Ascending aorta (tissue), 2 donors: ENCODE data around the gene ACBD6. TPM values are rescaled to one million over a fixed set of nuclear protein-coding genes. Genes with fewer than 3 reads are reported as not detected.

ENCODE experiments used
- DNase-seq, 2 donors: peaks; one replicate each; pipeline ENCODE4 v3.0.0-alpha.2; 2019; ENCODE audit warnings: low spot score in 2 of 2
- H3K27ac ChIP-seq, 2 donors: fragments of 200-600 bp; sonication (generic); one replicate each; pipeline ENCODE4 v1.5.1; 2016 to 2017; ENCODE audit warnings: mild to moderate bottlenecking in 1 of 2
- H3K27me3 ChIP-seq: fragments of 200-600 bp; sonication (generic); one replicate; pipeline ENCODE4 v1.5.1; 2017
- H3K36me3 ChIP-seq, 2 donors: fragments of 200-600 bp; sonication (generic); one replicate each; pipeline ENCODE4 v1.5.1; 2016
- H3K4me1 ChIP-seq, 2 donors: fragments of 200-600 bp; sonication (generic); one replicate each; pipeline ENCODE4 v1.5.1; 2016 to 2017; ENCODE audit warnings: mild to moderate bottlenecking in 1 of 2
- H3K4me3 ChIP-seq, 2 donors: fragments of 200-600 bp; sonication (generic); one replicate each; pipeline ENCODE4 v1.5.1; 2016 to 2017; ENCODE audit warnings: mild to moderate bottlenecking in 1 of 2
- H3K9me3 ChIP-seq, 2 donors: fragments of 200-600 bp; sonication (generic); one replicate each; pipeline ENCODE4 v1.5.1; 2016
- CTCF ChIP-seq, 3 experiments: fragments of 200-600 bp in 2 of 3; fragments of 450-650 bp in 1 of 3; sonication (generic) in 2 of 3; IDR thresholded peaks; one replicate each; pipeline ENCODE4 v1.5.1; 2016 to 2019; ENCODE audit warnings: antibody characterized with exemption in 3 of 3, mild to moderate bottlenecking in 1 of 3, moderate library complexity in 1 of 3
- intact Hi-C: fragments of 100-400 bp; cut with DNase I; formaldehyde crosslinking; loops from one replicate; pipeline ENCODE4 v1.15.1; 2023
- total RNA-seq: library from RNA; depleted of rRNA; stranded (reverse); fragments of >200 nt; gene quantifications from one replicate; pipeline ENCODE4 v1.1.0, GENCODE V29; 2016

Gene ACBD6
- total RNA-seq, 1 donor from 2014 or later, result 67.7 TPM

GRCh38 chr1:180397175-180397574 is 105.2 kb downstream of the ACBD6 start:
- H3K27ac ChIP-seq, result no peak overlapping the region
- peaks cover 0 to 11% of the 10 kb centered on the region in 2 donors for H3K9me3 ChIP-seq
- H3K4me1 ChIP-seq, result no peaks in the 10 kb centered on the region
- no peaks in the 10 kb centered on the region for H3K36me3 ChIP-seq
- TF ChIP-seq CTCF (IDR thresholded peaks at IDR 0.05), result no peak
- H3K27me3 ChIP-seq, result no peaks in the 10 kb centered on the region
- no peak overlapping the region for H3K4me3 ChIP-seq
- intact Hi-C loops, result no loop called here
- no peak for DNase-seq

GRCh38 chr1:180392427-180393145 is 109.8 kb downstream of the ACBD6 start:
- Histone ChIP-seq H3K4me3 (no peak overlapping the region), H3K27me3 (no peaks in the 10 kb centered on the region), H3K27ac (no peak overlapping the region), H3K4me1 (no peaks in the 10 kb centered on the region), H3K36me3 (no peaks in the 10 kb centered on the region), H3K9me3 (peaks cover 0 to 11% of the 10 kb centered on the region in 2 donors)
- no peak for DNase-seq
- no peak for TF ChIP-seq CTCF (IDR thresholded peaks at IDR 0.05)
- intact Hi-C loops, result no loop called here

- no peak for TF ChIP-seq CTCF (IDR thresholded peaks at IDR 0.05)
- Histone ChIP-seq H3K4me3 (no peak overlapping the region), H3K9me3 (peaks cover 0 to 11% of the 10 kb centered on the region in 2 donors), H3K27me3 (no peaks in the 10 kb centered on the region), H3K4me1 (no peaks in the 10 kb centered on the region), H3K27ac (no peak overlapping the region), H3K36me3 (no peaks in the 10 kb centered on the region)
- no peak for DNase-seq
- intact Hi-C loops, result no loop called here
Observed at GRCh38 chr1:180392020-180392419, 110.4 kb downstream of the ACBD6 start.

GRCh38 chr1:180387413-180387812 is 115.0 kb downstream of the ACBD6 start:
- H3K9me3 ChIP-seq, result peaks cover 0 to 29% of the 10 kb centered on the region in 2 donors
- intact Hi-C loops, result no loop called here
- DNase-seq, result no peak
- H3K36me3 ChIP-seq, result no peaks in the 10 kb centered on the region
- no peak overlapping the region for H3K4me3 ChIP-seq
- no peak for TF ChIP-seq CTCF (IDR thresholded peaks at IDR 0.05)
- H3K27ac ChIP-seq, result no peak overlapping the region
- no peaks in the 10 kb centered on the region for H3K4me1 ChIP-seq
- H3K27me3 ChIP-seq, result no peaks in the 10 kb centered on the region

- no peak overlapping the region for H3K4me3 ChIP-seq
- DNase-seq, result no peak
- TF ChIP-seq CTCF (IDR thresholded peaks at IDR 0.05), result no peak
- intact Hi-C loops, result no loop called here
- no peak overlapping the region for H3K27ac ChIP-seq
- peaks cover 0 to 34% of the 10 kb centered on the region in 2 donors for H3K9me3 ChIP-seq
- H3K36me3 ChIP-seq, result no peaks in the 10 kb centered on the region
- no peaks in the 10 kb centered on the region for H3K27me3 ChIP-seq
- H3K4me1 ChIP-seq, result no peaks in the 10 kb centered on the region
Observed at GRCh38 chr1:180386745-180387367, 115.5 kb downstream of the ACBD6 start.
